Measurements from ENCODE around the gene SAMD7.

GRCh38 chr3:169970847-169971246, 59.5 kb downstream of the SAMD7 start:
- TF ChIP-seq SIN3A (IDR thresholded peaks at IDR 0.05; ENCODE audit: borderline replicate concordance, insufficient read depth, low read length) (no peak), POLR2AphosphoS5 (IDR thresholded peaks at IDR 0.05; ENCODE audit: low read depth, low read length) (no peak), REST (IDR thresholded peaks at IDR 0.05; ENCODE audit: insufficient read depth in 1 of 2, low read depth in 2 of 2, low read length in 2 of 2) (no peak)
